Endothelial cell of umbilical vein (primary cell): ENCODE data around the gene ERBB4. TPM values are rescaled to one million over a fixed set of nuclear protein-coding genes. Genes with fewer than 3 reads are reported as not detected.

Experiments used
- BruUV-seq: library from RNA; stranded (reverse); fragments of 400-500 nt; replicated peaks from 2 replicates; lab custom pipeline; 2021; lab: Mats Ljungman, UMichigan
- CTCF ChIA-PET: fragments of 300-600, 350-600 bp; sonication (Branson Sonifier 250); formaldehyde crosslinking; loops from one replicate; lab custom pipeline; 2021; ENCODE audit warnings: antibody characterized with exemption, inconsistent platforms; lab: Charles Lee
- POLR2A ChIA-PET: fragments of 300-600, 350-600 bp; sonication (Branson Sonifier 250); formaldehyde crosslinking; loops from one replicate; lab custom pipeline; 2021; ENCODE audit warnings: antibody characterized with exemption, inconsistent platforms; lab: Charles Lee
- DNase-seq: peaks from one replicate; pipeline ENCODE4 v3.0.0-alpha.2; 2011; ENCODE audit warnings: low read depth, low spot score
- FAIRE-seq: peaks from 2 replicates; lab custom pipeline; 2011; peaks lifted over from hg19 to GRCh38; lab: Jason Lieb, UNC
- H2AFZ ChIP-seq: 2 replicates; pipeline ENCODE4 v1.6.0; 2012; ENCODE audit warnings: low read depth, low read length, control low read depth, inconsistent platforms
- H3K27ac ChIP-seq: 2 replicates; pipeline ENCODE4 v1.5.1; 2011; ENCODE audit warnings: low read depth, mild to moderate bottlenecking, control low read depth, low read length, moderate library complexity; ENCODE audit not compliant: insufficient read depth
- H3K27me3 ChIP-seq, 2 experiments: 2 replicates each; pipeline versions ENCODE4 v1.6.0 to v1.6.1; 2011; ENCODE audit warnings: low read length in 2 of 2, mixed read lengths in 1 of 2; ENCODE audit not compliant: control insufficient read depth in 2 of 2, insufficient read depth in 2 of 2
- H3K36me3 ChIP-seq, 2 experiments: 2 replicates in 1 of 2; 3 replicates in 1 of 2; pipeline ENCODE4 v1.5.1; 2011; ENCODE audit warnings: low read length in 2 of 2, mild to moderate bottlenecking in 1 of 2, moderate library complexity in 1 of 2; ENCODE audit not compliant: control insufficient read depth in 2 of 2, insufficient read depth in 2 of 2; ENCODE audit errors: extremely low read depth in 1 of 2
- H3K4me1 ChIP-seq: 3 replicates; pipeline ENCODE4 v1.5.1; 2011; ENCODE audit warnings: mild to moderate bottlenecking, low read length; ENCODE audit not compliant: control insufficient read depth, insufficient read depth; ENCODE audit errors: extremely low read depth
- H3K4me2 ChIP-seq: 2 replicates; pipeline ENCODE4 v1.6.1; 2011; ENCODE audit warnings: low read length, control low read depth, mixed read lengths; ENCODE audit not compliant: insufficient read depth
- H3K4me3 ChIP-seq, 3 experiments: fragments of 200-600 bp in 1 of 3; sonication (generic), shearing (Covaris generic) in 1 of 3; replicated peaks in 1 of 3; 2 replicates each; pipeline ENCODE4 v1.5.1; 2011 to 2016; ENCODE audit warnings: control low read depth in 3 of 3, low read length in 3 of 3, mild to moderate bottlenecking in 2 of 3, inconsistent platforms in 1 of 3, low read depth in 1 of 3, moderate library complexity in 1 of 3; ENCODE audit not compliant: insufficient read depth in 1 of 3
- H3K79me2 ChIP-seq: 2 replicates; pipeline ENCODE4 v1.6.0; 2012; ENCODE audit warnings: low read length, inconsistent platforms; ENCODE audit not compliant: control insufficient read depth, insufficient read depth
- H3K9ac ChIP-seq: replicated peaks from 2 replicates; pipeline ENCODE3; 2011; ENCODE audit warnings: low read length, control low read depth; ENCODE audit not compliant: insufficient read depth; ENCODE audit errors: extremely low read depth
- H3K9me1 ChIP-seq: replicated peaks from 3 replicates; pipeline ENCODE4 v1.6.0; 2011; ENCODE audit warnings: mild to moderate bottlenecking, low read length; ENCODE audit not compliant: control insufficient read depth, insufficient read depth; ENCODE audit errors: extremely low read depth
- H3K9me3 ChIP-seq: replicated peaks from 2 replicates; pipeline ENCODE4 v1.5.1; 2012; ENCODE audit warnings: low read length, inconsistent platforms; ENCODE audit not compliant: control insufficient read depth, insufficient read depth
- H4K20me1 ChIP-seq: replicated peaks from 2 replicates; pipeline ENCODE3; 2011; ENCODE audit warnings: mild to moderate bottlenecking, low read length; ENCODE audit not compliant: control insufficient read depth, insufficient read depth; ENCODE audit errors: extremely low read depth
- EZH2 ChIP-seq: IDR thresholded peaks from 2 replicates; pipeline ENCODE4 v1.6.1; 2012; ENCODE audit warnings: borderline replicate concordance, low read depth, mild to moderate bottlenecking, moderate library complexity, low read length, inconsistent platforms; ENCODE audit not compliant: severe bottlenecking
- GATA2 ChIP-seq: IDR thresholded peaks from 2 replicates; pipeline ENCODE4 v1.7.0; 2011; ENCODE audit warnings: low read depth, mild to moderate bottlenecking, moderate library complexity, mixed read lengths, low read length; ENCODE audit not compliant: insufficient read length, insufficient read depth
- JUN ChIP-seq: IDR thresholded peaks from 2 replicates; pipeline ENCODE4 v1.6.1; 2011; ENCODE audit warnings: borderline replicate concordance, low read depth; ENCODE audit not compliant: insufficient read length, insufficient read depth
- MYC ChIP-seq: IDR thresholded peaks from one replicate; pipeline ENCODE4 v1.6.1; 2011; ENCODE audit warnings: mild to moderate bottlenecking, low read depth, low read length
- POLR2A ChIP-seq: IDR thresholded peaks from 2 replicates; pipeline ENCODE4 v1.6.1; 2012; ENCODE audit warnings: low read depth, mild to moderate bottlenecking, control low read depth, low read length
- dilution Hi-C: fragments of 300-500 bp; cut with MboI; formaldehyde crosslinking; loops from one replicate; pipeline ENCODE4 v1.15.0; 2019; ENCODE audit warnings: low sequenced_read_pairs; ENCODE audit not compliant: extremely low pct_ligation_motif_present
- intact Hi-C: fragments of 100-400 bp; cut with micrococcal nuclease; formaldehyde crosslinking; loops from one replicate; pipeline ENCODE4 v1.10.0; 2022
- polyA plus RNA-seq, 4 experiments: library from polyadenylated mRNA; depleted of rRNA in 3 of 4; stranded (reverse) in 3 of 4; unstranded in 1 of 4; fragments of >200 nt; gene quantifications; 2 replicates each; pipeline versions ENCODE4 v1.2.1 to v1.2.3, GENCODE V29; 2011 to 2012; ENCODE audit warnings: missing spikeins in 1 of 4
- total RNA-seq: library from RNA; stranded (reverse); gene quantifications from 2 replicates; pipeline ENCODE4 v1.2.3, GENCODE V29; 2021
- TF ChIP-seq, protein P1 (sequence below), 2 donors: IDR thresholded peaks; 1 replicate in 1 of 2; 2 replicates in 1 of 2; pipeline ENCODE4 v1.5.1; 2011; ENCODE audit warnings: low read length in 2 of 2, mild to moderate bottlenecking in 2 of 2, moderate library complexity in 2 of 2, control low read depth in 1 of 2, inconsistent platforms in 1 of 2, low read depth in 1 of 2; ENCODE audit not compliant: insufficient read depth in 1 of 2; ENCODE audit errors: extremely low read depth in 1 of 2
- TF ChIP-seq, protein P2 (sequence below): IDR thresholded peaks from 2 replicates; pipeline ENCODE4 v1.6.1; 2011; ENCODE audit not compliant: insufficient read depth, insufficient read length

Gene ERBB4
- total and polyA plus RNA-seq, 2 donors (not counting 3 experiments of a cell fraction or from before 2014, with no cell fraction given), result 0.01 to 0.27 TPM

DNA sequence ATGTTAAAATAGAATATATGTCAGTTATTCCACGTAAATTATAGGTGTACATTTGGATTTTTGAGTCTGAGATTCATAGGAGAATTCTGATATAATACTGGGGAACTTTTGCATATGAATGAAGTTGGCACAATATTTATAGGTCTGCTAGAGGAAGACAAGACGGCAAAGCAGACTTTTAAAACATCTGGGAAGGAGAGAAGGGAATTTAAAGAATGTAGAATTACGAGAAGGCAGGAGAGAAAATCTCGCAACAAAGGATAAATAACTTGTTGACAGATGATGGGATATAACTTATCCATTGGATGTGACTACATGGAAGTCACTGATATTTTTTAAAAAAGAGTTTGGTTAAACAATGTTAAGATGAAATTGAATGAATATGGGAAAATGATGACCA lies 615.6 kb downstream of the ERBB4 start:
- Histone ChIP-seq H3K9me1 (no peaks in the 10 kb centered on the region), H3K4me2 (no peak overlapping the region), H3K9me3 (no peaks in the 10 kb centered on the region), H3K27me3 (no peaks in the 10 kb centered on the region), H3K4me1 (no peaks in the 10 kb centered on the region), H3K27ac (no peak overlapping the region), H2AFZ (no peak overlapping the region), H3K79me2 (no peaks in the 10 kb centered on the region), H3K36me3 (no peaks in the 10 kb centered on the region), H3K4me3 (no peak overlapping the region), H4K20me1 (no peaks in the 10 kb centered on the region), H3K9ac (no peak overlapping the region)
- no TSS peak for BruUV-seq
- DNase-seq (no peak), FAIRE-seq (no peak)
- intact Hi-C loops, result no loop called here
- ChIA-PET CTCF (no interaction called here), POLR2A (no interaction called here)
- TF ChIP-seq EZH2, result no peak
- TF ChIP-seq, protein P1, sequence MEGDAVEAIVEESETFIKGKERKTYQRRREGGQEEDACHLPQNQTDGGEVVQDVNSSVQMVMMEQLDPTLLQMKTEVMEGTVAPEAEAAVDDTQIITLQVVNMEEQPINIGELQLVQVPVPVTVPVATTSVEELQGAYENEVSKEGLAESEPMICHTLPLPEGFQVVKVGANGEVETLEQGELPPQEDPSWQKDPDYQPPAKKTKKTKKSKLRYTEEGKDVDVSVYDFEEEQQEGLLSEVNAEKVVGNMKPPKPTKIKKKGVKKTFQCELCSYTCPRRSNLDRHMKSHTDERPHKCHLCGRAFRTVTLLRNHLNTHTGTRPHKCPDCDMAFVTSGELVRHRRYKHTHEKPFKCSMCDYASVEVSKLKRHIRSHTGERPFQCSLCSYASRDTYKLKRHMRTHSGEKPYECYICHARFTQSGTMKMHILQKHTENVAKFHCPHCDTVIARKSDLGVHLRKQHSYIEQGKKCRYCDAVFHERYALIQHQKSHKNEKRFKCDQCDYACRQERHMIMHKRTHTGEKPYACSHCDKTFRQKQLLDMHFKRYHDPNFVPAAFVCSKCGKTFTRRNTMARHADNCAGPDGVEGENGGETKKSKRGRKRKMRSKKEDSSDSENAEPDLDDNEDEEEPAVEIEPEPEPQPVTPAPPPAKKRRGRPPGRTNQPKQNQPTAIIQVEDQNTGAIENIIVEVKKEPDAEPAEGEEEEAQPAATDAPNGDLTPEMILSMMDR (IDR thresholded peaks at IDR 0.05; ENCODE audit: extremely low read depth in 1 of 2, insufficient read depth in 1 of 2, low read depth in 1 of 2, low read length in 2 of 2), result no peak
- TF ChIP-seq POLR2A, result no peak
- TF ChIP-seq, protein P2, sequence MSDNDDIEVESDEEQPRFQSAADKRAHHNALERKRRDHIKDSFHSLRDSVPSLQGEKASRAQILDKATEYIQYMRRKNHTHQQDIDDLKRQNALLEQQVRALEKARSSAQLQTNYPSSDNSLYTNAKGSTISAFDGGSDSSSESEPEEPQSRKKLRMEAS, result no peak
- TF ChIP-seq MYC, result no peak
- TF ChIP-seq JUN, result no peak
- TF ChIP-seq GATA2, result no peak
- dilution Hi-C loops, result no loop called here
